RKO (cell line): ENCODE measurements around the gene UBAC2.

ENCODE experiments used
- DNase-seq: peaks from one replicate; pipeline ENCODE4 v3.0.0-alpha.2; 2016; ENCODE audit warnings: low spot score

UBAC2 gene, protein sequence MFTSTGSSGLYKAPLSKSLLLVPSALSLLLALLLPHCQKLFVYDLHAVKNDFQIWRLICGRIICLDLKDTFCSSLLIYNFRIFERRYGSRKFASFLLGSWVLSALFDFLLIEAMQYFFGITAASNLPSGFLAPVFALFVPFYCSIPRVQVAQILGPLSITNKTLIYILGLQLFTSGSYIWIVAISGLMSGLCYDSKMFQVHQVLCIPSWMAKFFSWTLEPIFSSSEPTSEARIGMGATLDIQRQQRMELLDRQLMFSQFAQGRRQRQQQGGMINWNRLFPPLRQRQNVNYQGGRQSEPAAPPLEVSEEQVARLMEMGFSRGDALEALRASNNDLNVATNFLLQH

DNA sequence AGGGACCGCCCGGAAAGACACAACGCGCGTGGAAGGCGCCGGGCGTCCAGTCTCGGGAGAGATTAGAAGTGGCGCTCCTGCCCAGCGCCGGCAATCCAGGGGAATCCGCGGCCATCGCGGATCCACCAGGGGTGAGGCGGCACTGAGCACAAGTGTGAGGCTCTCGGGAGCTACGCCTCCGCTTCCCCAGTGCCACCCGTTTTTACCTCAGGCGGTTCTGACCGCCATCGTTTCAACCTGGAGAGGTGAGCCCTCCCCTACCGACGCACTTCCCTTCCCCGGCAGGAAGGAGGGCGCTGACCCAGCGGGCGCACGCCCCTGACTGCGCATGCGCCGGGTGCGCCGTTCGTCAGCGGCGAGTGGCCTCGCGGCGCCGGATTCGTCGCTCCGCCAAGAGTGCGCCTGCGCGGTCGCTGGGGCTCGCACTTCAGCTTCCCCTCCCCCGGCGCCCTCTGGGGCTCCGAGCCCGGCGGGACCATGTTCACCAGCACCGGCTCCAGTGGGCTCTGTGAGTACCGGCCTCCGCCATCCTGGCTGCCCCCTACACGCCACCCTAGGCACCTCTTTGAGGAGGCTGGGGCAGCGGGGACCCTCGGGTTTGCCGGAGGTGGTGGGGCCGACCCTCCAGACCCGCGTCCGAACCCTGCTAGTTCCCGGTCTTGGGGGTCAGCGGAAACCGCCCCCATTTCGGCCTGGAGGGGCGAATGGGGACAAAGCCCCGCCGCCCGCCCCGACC lies at the start of gene UBAC2:
Gene UBAC2 (plus strand): TSS at position 423 of the 736 bp plus-strand sequence. CDS start 55 bp downstream, at position 478.
- DNase-seq, result peak; percentile 82

- peak; percentile 14 for DNase-seq
Observed at GRCh38 chr13:99151516-99151915, 49.1 kb upstream of the UBAC2 start.

GRCh38 chr13:99153219-99153618 lies 47.4 kb upstream of the UBAC2 start:
- DNase-seq, result no peak

- no peak for DNase-seq
Observed at GRCh38 chr13:99154064-99154463, 46.6 kb upstream of the UBAC2 start.

DNA sequence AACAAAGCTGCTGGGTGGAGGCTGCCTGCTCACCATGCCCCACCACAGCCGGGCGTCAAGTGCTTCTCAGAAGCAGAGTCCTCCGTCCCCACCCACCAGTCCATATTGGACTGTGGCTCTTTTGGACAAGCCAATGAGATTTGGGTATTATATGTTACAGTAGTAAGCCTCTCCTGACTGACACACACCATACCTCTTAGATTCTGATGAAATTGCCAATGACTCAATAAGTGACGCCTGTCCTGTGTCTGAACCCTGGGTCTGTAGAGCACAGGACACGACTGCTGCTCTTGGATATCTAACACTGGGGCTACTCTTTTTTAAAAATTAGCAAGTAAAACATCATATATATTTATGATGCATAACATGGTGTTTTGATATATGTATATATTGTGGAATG lies 44.8 kb upstream of the UBAC2 start:
- no peak for DNase-seq

DNA sequence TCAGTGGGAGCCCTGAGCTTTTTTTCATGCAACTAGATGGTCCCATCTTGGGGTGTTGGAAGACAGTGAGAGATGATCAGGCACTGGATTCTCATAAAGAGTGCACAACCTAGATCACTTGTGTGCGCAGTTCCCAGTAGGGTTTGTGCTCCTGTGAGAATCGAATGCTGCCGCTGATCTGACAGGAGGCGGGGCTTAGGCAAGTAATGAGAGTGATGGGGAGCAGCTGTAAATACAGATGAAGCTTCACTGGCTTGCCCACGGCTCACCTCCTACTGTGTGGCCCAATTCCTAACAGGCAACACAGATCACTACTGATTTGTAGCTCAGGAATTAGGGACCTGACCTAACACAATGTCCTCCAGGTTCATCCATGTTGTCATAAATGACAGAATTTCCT lies 43.6 kb upstream of the UBAC2 start:
- no peak for DNase-seq

GRCh38 chr13:99158846-99159245 lies 41.8 kb upstream of the UBAC2 start:
- no peak for DNase-seq

DNA sequence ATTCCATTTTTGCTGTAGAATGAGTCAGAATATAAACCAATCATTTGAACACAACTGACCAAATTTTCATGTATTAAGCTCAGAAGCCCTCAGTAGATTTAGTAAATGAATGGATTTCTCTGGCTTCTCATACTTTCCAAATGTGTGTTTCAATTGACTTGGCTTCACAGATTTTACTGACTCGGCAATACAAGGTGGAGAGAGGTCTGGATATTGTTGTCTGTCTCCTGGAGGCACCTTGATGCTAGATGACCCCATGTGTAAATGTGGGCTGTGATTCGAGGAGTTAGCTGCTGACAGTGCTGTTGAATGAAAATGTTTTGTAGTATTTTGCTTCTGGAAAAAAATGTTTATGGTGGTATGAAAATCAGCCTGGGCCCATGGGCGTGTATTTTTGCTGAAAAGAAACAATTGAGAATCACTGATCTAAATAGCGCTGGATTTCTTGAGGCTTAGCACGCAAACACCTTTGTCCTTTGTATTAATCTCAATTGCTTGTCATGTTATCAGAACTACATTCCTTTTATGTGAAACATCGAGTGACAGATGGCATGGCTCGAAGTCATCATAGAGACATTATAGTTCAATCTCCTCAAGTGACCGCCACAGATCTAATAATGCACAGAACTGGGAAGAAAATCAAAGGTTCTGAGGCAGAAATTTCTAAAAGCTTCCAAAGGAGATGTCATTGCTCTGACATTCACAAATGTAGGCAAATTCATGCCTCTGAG lies 41.2 kb upstream of the UBAC2 start:
- no peak for DNase-seq

DNA sequence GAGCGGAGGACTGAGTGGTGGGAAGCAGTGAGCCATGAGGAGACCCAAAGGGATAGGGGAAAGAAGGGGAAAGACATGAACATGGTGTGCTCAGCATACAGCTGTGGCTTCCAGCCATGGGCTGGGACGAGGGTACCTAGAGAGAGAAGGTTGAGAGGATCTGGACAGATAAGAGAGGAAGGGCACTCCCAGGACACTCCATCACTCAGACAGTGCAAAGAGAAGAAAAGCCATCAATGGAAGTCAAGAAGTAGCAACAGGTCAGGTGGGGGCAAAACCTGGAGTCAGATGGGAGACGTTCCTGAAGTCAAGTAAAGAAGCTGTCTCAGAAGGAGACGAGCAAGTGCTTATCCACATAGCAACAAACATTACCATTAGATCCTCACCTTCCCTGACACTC lies 40.2 kb upstream of the UBAC2 start:
- no peak for DNase-seq

GRCh38 chr13:99161512-99161911 lies 39.1 kb upstream of the UBAC2 start:
- no peak for DNase-seq

DNA sequence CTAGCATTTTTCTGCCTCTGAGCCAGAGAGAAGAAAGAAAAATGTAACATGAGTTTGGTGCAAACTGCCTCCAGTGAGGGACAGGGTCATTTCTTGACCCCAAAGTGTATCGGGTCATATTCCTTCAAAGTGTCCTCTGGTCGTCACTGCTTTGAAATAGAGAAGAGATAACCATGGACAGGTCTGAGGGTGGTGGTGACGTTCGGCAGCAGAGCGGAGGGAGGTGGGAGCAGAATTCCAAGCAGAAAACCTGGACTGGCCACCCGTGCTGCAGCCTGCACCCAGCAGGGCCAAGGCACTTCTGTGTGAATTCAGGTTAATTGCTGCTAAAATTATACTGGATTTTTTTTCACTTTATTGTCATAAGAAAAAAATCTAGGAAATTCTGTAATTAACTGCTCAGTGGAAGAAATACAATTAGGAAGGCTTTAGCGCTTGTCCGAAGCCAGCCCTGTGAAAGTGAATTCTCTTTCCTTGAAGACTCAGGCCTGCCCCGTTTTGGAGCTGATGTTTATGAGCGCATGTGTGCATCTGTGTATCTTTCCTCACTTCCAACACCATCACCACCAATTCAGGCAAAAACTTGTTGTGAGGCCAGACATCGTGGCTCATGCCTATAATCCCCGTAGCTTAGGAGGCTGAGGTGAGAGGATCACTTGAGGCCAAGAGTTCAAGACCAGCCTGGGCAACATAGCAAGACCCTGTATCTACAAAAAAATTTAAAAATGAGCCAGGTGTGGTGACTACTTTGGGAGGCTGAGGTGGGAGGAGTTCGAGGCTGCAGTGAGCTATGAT lies 37.9 kb upstream of the UBAC2 start:
- no peak for DNase-seq

DNA sequence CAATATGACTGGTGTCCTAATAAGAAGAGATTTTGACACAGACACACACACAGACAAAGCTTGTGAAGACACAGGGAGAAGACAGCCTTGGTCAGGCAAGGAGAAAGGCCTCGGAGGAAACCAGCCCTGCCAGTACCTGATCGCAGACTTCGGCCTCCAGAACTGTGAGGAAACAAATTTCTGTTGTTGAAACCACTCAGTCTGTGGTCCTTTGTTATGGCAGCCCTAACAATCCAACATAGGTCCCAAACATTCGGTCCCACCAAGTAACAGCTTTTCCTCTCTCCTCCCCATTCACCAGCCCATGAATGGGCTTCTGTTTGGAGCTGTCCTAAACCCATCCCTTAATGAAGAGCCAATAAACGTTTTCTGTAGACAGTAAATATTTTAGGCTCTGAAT lies 36.4 kb upstream of the UBAC2 start:
- no peak for DNase-seq

DNA sequence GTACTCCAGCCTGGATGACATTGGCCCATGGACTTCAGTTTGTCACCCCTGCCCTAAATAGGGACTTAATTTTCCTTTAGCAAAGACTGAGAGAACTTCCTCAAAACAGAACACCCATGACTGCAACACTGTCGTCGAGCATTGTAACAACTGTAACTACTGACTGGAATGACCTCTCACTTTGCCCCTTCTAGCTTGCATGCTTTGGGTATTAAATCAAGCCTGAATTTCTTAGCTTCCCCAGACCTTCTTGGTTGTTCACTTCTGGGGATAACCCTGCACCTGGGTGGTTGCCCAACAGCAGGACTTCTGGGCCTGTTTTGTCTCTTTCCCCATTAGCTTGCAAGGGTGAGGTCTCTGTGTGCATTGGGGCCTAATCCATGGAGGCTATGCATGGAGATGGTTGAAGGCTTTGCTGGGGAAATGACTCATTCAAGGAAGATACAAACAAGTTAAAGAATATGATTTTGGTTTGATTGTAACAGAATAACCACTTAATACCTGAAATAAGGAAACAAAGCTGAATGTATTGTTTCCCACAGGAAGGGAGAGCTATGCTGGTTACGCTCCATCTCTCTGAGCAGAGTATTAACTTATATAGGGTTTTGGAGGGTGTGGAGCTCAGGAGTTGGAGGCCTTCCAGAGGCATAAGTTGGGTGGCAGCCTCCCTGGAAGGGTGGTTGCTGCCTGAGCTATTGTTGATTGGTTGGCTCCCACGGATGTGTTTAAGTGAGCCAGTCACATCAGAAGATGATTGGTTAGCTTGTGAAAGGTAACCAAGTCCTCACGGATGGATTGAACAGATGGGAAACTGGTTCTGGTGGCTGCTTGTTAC lies 34.7 kb upstream of the UBAC2 start:
- no peak for DNase-seq

DNA sequence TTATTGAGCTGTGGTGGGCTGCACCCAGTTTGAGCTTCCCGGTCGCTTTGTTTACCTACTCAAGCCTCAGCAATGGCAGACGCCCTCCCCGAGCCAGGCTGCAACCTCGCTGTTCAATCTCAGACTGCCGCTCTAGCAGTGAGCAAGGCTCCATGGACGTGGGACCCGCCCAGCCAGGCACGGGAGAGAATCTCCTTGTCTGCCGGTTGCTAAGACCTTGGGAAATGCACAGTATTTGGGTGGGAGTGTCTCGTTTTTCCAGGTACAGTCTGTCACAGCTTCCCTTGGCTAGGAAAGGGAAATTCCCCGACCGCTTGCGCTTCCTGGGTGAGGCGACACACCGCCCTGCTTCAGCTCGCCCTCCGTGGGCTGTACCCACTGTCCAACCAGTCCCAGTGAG lies 27.7 kb upstream of the UBAC2 start:
- DNase-seq, result no peak

DNA sequence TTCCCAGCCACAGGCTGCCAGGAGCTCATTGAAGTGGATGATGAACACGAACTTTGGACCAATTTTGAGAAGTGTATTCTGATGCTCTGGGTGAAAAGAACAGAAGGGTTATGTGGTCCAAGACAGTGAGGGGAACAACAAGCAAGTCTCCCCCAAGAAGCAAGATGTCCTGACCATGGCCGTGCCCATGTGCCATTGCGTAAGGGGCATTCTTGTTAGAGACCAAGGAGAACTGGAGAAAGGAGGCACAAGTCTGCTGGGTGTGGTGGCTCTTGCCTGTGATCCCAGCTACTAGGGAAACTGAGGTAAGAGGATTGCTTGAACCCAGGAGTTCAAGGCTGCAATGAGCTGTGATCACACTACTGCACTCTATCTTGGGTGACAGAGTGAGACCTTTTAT lies 27.0 kb upstream of the UBAC2 start:
- DNase-seq, result no peak

DNA sequence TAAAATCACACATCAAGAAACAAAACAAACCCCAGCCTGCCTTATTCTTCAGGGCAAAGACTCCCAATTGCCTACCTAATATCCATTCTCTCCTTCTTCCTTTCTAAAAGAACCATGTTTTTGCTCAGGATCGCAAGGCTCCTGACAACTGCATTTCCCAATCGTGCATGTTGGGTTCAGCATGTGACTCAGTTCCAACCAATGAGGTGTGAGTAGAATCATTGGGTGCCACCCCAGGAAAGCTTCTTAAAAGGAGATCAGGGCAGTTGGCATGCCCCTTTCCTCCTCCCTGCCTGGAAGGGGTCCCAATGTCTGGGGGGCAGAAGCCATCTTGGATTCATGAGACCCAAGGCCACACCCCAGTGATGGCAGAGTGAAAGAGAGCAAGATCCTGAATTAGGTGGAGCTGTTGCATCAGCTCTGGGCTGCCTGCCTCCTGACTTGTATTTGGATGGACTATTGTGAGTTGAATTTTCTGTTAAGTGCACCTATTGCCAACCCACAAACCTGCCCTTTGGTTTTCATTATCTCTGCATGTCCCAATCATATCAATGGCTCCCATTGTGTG lies 26.0 kb upstream of the UBAC2 start:
- DNase-seq, result no peak

- DNase-seq, result peak; percentile 22
Observed at GRCh38 chr13:99176309-99177276, 24.1 kb upstream of the UBAC2 start.

DNA sequence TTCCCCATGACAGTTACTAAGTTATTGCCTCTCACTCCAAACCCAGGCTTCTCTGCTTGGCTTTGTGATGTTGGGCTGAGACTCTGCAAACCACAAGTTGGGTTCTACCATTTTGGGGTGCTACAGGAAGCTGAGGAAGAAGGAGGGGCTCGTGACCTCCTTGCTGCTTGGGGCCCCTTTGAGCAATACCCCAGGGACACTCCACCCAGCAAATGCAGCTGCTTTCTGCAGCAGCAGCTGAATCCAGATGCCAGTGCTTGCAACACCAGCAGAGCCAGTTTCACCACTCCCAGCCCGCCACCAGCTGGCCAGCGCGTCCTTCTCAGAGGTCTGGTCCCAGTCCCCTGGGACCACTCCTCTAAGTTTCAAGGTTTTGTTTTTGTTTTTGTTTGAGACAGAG lies 22.0 kb upstream of the UBAC2 start:
- DNase-seq, result no peak

- no peak for DNase-seq
Observed at GRCh38 chr13:99179460-99179859, 21.2 kb upstream of the UBAC2 start.

- no peak for DNase-seq
Observed at GRCh38 chr13:99182439-99182838, 18.2 kb upstream of the UBAC2 start.
